Measurements from ENCODE around the gene RNMT.

GRCh38 chr18:13760047-13760446, 33.6 kb downstream of the RNMT start:
- no peak for TF ChIP-seq POLR2AphosphoS5 (IDR thresholded peaks at IDR 0.05)
- no peak for TF ChIP-seq CTCF (IDR thresholded peaks at IDR 0.05)
- no peak for TF ChIP-seq POLR2A (IDR thresholded peaks at IDR 0.05)
- TF ChIP-seq EP300 (IDR thresholded peaks at IDR 0.05): no peak

All from stomach (tissue), 4 donors.